ENCODE results near the gene AFG3L2.

AFG3L2 gene

DNA sequence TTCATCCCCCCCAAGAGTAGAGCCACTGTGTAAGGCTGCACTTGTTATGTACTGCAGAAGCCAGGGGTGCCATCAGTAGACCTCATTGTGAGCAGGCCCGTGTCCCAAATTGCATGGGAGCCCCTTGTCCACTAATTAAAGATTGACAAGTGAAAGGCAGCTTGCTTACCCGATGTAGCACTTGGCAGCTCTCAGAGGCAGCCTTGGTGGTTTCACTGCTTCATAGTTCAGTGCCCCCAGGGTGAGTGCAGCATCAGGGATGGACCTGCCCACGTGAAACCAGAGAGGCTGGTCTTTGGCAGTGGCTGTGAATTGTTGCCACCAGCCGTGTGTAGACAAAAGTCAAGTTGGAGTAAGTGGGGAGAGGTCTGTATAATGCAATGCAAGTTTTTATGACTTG is 55.7 kb downstream of the AFG3L2 start:
- DNase-seq, result no peak

DNA sequence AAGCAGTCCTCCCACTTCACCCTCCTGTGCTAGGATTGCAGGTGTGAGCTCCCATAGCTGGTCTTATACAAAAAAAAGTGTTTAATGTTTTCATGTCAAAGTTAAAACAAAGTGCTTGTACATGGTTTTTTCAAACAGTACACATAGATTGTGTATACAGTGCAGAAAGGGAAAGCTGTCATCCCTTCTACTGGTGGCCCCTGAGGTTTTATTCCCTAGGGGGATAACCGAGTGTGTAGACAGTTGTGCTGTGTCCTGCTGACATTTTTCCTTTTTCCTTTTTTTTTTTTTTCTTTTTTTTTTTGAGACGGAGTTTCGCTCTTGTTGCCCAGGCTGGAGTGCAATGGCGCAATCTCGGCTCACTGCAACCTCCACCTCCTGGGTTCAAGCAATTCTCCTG is 58.2 kb downstream of the AFG3L2 start:
- no peak for DNase-seq

- no peak for DNase-seq
Measured at GRCh38 chr18:12318334-12318697, 58.7 kb downstream of the AFG3L2 start.

DNA sequence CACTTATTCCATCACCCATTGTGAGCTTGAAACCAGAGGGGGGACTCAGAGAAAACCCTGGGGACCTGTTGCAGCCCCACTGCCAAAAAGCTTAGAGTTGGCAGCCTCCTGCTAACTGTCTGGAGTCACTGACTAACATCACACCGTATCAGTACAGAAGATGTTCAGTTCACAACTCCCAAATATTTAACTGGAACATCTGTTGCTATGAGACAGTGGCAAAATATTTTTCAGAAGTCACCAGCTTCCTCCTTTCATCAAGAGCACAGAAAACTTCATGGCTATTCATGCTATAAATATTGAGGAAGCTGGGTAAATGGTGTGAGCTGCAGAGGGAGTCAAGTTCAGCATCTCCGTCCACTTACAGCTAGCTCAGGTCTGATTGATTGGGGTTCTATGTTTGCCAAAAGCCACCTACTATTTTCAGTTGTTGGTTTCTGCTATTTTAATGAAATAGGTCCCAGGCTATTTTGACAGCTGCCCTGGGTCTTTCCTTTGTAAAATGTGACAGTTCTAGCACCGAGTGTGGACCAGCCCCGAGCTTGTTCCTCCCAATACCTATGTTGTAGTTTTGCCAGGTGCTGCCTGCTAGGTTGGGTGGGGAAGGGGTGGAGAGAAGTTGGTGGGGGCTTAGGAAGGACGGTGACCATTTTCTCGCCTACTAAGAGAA is 59.2 kb downstream of the AFG3L2 start:
- DNase-seq, result no peak

DNA sequence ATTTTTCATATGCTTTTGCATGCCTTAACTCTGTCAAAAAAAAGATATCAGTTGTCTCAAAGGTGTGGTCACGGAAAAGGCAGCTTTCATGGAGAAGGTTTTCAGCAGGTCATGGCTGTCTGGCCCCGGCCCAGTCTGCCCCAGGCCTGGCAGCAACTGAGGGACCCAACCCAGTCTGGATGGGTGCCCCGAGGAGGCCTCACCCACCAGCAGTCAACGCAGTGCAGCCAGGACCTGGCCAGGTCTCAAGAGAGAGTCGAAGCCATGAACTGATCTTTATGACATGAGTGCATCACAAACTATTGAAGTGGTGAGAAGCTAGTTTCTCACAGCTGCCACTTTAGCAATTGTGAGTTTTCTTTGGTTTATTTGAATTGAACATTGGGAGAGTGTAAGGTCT is 61.1 kb downstream of the AFG3L2 start:
- no peak for DNase-seq

DNA sequence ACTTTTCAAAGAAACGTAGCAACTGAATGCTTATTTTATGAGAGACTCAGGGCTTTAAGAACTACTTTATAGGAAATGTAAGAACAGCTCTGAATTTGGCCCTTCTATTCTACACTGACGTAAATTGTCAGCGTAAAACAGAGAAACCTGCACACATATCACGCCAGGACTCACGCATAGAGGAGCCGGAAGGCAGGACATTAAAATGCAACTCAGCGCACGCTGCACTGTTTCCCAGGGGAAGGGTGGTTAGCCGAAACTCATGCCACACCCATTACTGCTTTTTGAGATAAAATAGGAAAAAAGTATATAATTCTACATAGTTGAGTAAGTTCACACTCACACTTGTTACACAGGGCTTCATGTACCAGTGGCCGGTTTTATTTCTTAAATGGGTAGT is 61.5 kb downstream of the AFG3L2 start:
- DNase-seq, result no peak

DNA sequence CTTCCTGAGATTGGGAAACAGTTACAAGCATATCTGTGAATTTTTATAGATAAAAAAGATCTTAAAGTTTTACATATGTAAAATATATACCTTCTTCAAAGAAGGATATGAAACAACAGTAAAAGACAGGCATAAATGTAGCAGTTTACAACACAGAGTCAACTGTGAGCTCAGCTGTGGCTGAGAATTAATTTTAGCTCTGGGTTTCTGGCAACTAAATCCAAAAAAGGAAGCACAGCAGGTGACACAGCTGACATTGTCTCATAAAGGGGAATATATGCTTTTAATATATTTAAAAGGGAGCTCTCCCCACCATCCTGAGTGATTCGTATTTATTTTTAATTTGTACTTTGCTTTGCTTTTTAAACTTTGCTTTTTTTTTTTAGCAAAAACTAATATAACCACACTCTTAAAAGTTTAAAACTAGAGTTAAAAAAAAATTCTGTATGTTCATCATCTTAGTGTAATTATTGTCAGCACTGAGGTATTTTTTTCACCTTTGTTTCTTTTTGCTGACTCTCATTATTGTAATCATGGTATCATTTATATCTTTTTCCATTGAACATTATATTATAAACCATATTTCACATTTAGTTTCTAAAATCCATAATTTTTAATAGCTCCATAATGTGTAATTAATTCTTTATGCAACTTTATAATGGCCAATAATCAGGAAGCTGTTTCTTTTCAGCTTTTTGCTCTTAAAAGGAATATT is 62.3 kb downstream of the AFG3L2 start:
- DNase-seq, result no peak

- DNase-seq, result no peak
Measured at GRCh38 chr18:12313530-12314245, 63.3 kb downstream of the AFG3L2 start.

- no peak for DNase-seq
Measured at GRCh38 chr18:12312976-12313375, 64.1 kb downstream of the AFG3L2 start.

DNA sequence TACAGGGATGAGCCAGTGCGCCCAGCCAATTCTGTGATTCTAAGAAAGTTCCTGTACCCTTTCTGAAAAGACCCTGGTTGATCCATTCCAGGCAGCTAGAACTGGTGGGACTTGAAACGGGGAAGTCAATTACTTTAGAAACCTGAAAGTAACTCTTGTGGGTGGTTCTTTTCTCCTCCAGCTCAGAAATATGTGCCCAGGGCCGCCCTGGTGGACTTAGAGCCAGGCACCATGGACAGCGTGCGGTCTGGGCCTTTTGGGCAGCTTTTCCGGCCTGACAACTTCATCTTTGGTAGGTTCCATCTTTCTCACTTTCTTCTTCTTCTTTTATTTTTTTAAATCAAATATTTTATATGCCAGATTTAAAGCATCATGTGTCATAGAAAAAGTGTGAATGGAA is 66.3 kb downstream of the AFG3L2 start:
- no peak for DNase-seq

GRCh38 chr18:12309683-12310198 is 67.3 kb downstream of the AFG3L2 start:
- no peak for DNase-seq

- peak; percentile 78 for DNase-seq
Measured at GRCh38 chr18:12308386-12309100, 68.5 kb downstream of the AFG3L2 start.

DNA sequence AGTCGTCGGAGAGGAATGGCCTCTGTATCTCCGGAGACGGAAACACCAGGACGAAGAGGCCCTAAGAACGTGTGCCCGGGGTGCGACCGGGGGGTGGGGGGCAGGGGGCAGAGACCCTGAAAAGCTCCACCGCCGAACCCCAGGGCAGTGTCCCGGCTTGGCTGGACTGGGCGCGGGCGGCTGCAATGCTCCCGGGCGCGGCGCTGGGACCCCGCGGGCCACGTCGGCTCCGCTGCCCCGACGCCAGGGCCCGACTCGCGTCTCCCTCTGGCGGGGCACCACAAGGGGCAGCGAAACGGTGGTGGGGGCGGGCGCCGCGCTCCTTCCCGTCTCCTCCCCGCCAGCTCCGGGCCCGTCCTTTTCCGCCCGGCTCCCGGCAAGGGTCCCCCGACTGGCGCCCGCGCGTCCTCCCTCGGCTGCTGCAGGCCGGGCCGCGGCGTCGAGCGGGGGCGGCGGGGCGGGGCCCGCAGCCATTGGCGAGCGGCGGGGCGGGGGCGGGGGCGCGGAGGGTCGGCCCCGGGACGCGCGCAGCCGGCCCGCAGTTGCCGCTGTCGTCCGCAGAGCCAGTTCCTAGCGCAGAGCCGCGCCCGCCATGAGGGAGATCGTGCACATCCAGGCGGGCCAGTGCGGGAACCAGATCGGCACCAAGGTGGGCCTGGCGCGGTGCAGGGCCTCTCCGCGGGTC is 69.2 kb downstream of the AFG3L2 start, which contains the start of gene TUBB6:
TUBB6 (plus strand) TSS at position 541 of the 685 bp plus-strand sequence; CDS start at position 593, 52 bp downstream.
- DNase-seq, result peak; percentile 73

GRCh38 chr18:12306752-12307700 is 70.0 kb downstream of the AFG3L2 start:
- no peak for DNase-seq

GRCh38 chr18:12305930-12306629 is 70.9 kb downstream of the AFG3L2 start:
- DNase-seq, result no peak

DNA sequence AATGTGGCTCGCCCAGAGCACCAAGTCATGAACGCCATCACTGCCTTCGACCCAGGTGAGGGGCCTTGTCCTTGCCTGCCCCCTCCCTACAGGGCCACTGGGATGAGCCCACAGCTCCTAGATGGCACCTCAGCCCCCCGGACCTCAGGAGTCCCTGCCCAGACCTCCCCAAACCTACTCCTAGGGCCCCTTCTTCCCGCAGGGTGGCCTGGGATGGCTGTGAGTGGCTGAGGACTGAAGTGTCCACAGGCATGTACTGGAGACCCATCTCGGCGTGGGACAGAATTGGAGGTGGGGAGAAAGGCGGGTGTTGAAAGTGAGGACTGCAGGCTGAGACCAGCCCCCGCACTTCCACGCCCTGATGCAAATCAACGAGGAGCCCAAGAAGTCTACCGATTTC is 71.8 kb downstream of the AFG3L2 start:
- DNase-seq, result no peak

DNA sequence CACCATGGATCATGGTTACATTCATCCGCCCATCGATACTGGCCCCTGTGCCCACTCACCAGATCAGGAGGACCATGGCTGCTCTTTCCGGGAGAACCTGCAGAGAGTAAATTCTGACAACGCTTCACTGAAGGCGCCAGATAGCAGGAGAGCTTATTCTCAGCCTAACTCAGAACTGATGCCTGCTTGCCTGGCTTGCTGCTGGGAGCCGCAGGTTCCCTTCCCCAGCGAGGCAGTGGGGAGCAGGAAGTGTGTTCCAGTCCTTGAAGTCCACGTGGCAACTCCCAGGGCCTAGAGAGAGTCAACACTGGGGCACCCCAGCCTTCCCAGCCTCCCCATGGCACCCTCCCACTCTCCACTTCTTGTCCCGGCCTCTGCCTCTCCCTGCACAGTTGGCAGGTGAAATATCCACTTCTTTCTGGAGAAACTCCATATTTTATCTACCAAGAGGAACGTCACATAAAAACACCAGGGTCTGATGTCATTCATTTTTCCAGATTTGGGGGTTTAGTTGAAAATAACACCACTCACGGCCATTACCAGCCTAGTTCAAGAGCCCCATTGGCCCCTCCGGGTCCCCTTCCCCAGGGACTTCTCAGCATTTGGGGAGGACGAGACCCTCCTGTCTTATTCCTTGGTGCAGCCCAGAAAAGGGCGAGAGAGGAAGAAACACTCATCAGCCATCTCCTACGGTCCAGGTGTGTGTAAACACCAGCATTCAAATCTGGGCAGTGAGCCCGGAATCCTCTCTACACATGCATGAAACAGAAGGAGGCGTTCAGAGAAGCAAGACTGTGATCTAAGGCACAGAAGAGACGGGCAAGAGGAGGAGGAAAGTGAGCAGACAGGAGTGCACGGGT is 72.4 kb downstream of the AFG3L2 start:
- no peak for DNase-seq

DNA sequence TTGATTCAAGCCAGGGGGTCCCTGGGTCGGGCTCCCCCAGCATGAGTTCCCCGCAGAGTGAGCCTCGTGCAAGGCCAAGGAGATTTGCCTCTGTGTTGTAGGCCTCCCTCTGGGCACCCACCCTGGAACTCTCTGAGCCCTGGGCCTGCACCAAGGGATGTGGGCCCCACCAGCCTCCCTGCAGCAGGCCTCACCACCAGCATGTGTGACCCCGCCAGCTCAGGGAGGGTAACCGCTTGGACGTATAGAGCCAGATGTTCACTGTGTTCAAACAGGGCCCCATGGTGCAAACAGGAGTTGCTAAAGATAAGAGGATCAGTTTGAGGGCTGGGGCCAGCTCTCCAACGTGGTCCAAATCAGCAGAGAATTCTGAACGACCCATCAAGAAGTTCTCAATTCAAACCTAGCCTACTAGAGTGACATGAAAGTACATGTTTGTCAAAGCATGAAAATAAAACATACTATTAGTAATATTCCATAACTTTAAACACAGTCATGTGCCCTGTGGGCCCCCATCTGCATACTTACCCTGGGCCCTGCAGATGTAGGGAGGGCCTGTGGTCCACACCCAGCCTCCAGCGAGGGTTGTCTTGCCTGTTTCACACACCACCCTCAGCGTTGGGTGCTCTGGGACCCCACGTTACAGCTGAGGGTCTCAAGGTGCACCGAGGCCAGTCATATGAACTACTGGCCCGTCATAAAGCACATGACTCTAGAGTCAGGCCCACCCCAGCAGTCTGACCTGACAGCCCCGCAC is 74.5 kb downstream of the AFG3L2 start:
- DNase-seq, result no peak

All from NCI-H146 (cell line).